ES-I3 (cell line): ENCODE data around the gene PARM1.
"Not testable (repeated sequence)": the region's sequence is repeated elsewhere in the genome, so short reads cannot be mapped to it uniquely, and the experiment has no call there.

Experiments used
- H3K36me3 ChIP-seq: 2 replicates; pipeline ENCODE4 v1.6.1; 2013; ENCODE audit warnings: mild to moderate bottlenecking, low read length, control low read depth, moderate library complexity; ENCODE audit not compliant: insufficient read depth
- H3K4me1 ChIP-seq: 2 replicates; pipeline ENCODE4 v1.6.1; 2013; ENCODE audit warnings: mild to moderate bottlenecking, control low read depth, low read length; ENCODE audit not compliant: insufficient read depth
- H3K9ac ChIP-seq: 2 replicates; pipeline ENCODE4 v1.6.1; 2013; ENCODE audit warnings: low read depth, mild to moderate bottlenecking, low read length, moderate library complexity
- H3K9me3 ChIP-seq: 2 replicates; pipeline ENCODE4 v1.6.1; 2013; ENCODE audit warnings: mild to moderate bottlenecking, low read length, moderate library complexity; ENCODE audit not compliant: control insufficient read depth, insufficient read depth

Gene PARM1

DNA sequence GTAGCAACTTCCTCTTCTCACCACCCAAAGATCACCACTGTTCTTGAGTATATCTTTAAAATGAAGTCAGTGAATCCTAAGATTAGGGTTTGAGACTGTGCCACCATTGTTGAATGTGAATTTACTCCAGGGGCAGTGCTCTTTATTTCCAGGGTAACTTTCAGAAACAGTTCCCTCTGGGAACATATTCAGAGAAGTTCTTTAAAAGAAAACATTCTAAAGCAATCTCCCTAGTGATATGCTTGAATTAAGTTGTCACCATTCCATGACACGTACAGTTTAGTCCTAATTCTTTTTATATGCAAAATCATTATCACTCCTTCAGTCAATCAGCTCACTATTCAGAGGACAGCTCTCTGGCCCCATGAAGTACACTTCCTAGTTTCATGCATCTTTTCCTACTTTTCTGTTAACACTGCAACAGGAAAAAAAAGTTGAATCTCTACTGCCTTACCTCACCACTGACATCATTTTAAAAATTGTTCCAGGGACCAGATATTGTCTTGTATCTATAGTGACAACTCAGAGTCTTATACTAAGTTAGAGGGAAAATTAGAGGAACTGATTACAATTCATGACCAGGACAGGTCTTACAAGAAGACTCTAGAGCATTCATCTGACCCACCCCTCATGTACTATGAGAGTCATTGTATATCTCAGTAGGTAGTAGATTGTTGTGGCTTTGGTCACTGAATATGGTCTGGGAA lies 49.8 kb downstream of the PARM1 start:
- H3K9me3 ChIP-seq = no peaks in the 10 kb centered on the region
- no peaks in the 10 kb centered on the region for H3K36me3 ChIP-seq
- no peaks in the 10 kb centered on the region for H3K4me1 ChIP-seq
- H3K9ac ChIP-seq = no peak overlapping the region

DNA sequence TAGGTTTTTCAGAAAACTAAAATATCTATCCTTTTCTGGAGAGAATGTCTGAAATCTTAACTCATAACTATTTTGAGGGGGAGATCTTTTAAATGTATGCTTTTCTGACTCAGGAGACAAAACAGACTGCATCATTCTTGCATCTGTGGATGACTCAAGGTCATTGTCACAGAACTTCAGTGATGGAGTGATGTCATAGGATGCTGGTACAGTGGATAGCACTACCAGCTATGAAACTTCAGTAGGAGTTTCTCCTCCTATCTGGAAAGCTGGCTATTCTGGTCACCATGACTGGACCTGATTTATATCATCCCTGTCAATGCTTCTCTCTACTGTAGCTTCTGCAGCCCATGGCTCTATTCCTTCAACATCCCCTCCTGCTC lies 50.3 kb downstream of the PARM1 start:
- no peaks in the 10 kb centered on the region for H3K36me3 ChIP-seq
- no peak overlapping the region for H3K9ac ChIP-seq
- no peaks in the 10 kb centered on the region for H3K9me3 ChIP-seq
- H3K4me1 ChIP-seq = no peaks in the 10 kb centered on the region

DNA sequence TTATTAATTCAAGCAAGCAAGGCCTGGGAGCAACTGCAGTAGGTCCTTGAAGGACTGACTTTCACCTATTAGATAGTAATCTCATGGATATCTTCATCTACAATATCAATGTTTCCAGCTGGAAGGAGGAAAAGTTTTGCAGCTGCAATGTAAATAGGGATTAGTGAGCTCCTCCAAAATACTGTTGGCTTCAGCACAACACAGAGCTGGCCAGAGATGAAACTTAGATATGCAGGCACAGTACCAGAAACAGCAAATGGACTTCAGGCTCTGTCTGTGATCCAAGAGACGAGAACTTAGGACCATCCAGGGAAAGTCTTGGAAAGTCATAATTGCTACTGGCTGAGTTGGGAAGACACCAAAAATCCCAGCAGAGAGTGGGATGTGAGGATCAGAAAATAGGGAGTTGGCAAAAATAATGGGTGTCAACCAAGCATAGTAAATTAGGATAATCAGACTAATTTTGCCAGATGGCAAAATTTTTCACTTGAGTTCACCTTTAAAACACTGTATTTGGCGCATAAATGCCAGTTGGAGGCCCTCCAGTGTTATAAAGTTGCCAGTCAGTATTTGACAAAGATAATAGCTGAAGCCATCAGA lies 57.5 kb downstream of the PARM1 start:
- Histone ChIP-seq H3K9ac (no peak overlapping the region), H3K4me1 (no peaks in the 10 kb centered on the region), H3K36me3 (no peaks in the 10 kb centered on the region), H3K9me3 (peaks cover 2% of the 10 kb centered on the region; the same call in 1 of the 2 replicates)

DNA sequence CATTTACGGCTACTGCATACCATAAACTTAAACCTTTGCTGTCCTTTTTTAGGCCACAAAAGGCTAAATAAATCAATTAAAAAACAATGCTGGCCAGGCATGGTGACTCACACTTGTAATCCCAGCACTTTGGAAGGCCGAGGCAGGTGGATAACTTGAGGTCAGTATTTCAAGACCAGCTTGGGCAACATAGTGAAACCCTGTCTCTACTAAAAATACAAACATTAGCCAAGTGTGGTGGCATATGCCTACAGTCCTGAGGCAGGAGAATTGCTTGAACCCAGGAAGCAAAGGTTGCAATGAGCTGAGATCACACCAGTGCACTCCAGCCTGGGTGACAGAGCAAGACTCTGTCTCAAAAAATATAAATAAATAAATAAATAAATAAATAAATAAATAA lies 61.5 kb downstream of the PARM1 start:
- H3K36me3 ChIP-seq, H3K9ac ChIP-seq: not testable (repeated sequence)

DNA sequence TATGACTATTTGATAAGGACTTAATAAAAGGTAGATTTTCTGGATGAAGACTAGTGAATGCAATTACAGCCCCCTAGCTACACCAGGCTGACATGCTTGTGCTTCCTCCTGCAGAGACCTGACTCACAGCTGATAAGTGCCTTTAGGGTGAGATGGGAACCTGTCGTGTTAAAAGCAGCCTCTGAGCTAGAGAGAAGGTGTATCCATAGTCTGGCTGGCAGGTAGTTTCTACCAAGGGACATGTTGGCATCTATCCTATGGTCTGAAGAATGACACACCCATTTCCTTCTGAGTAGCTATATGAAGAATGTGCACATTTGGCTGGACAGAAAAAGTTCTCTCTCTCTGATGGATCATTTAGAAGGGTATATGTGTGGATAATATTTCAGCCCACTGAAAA lies 64.1 kb downstream of the PARM1 start:
- H3K4me1 ChIP-seq = no peaks in the 10 kb centered on the region; the same call in 1 of the 2 replicates
- no peak overlapping the region for H3K9ac ChIP-seq
- no peaks in the 10 kb centered on the region for H3K36me3 ChIP-seq
- peaks cover 2% of the 10 kb centered on the region; the same call in 1 of the 2 replicates for H3K9me3 ChIP-seq

More for the DNA sequence above, 61.5 kb downstream of the PARM1 start:
- H3K9me3 ChIP-seq, H3K4me1 ChIP-seq: not testable (repeated sequence)

DNA sequence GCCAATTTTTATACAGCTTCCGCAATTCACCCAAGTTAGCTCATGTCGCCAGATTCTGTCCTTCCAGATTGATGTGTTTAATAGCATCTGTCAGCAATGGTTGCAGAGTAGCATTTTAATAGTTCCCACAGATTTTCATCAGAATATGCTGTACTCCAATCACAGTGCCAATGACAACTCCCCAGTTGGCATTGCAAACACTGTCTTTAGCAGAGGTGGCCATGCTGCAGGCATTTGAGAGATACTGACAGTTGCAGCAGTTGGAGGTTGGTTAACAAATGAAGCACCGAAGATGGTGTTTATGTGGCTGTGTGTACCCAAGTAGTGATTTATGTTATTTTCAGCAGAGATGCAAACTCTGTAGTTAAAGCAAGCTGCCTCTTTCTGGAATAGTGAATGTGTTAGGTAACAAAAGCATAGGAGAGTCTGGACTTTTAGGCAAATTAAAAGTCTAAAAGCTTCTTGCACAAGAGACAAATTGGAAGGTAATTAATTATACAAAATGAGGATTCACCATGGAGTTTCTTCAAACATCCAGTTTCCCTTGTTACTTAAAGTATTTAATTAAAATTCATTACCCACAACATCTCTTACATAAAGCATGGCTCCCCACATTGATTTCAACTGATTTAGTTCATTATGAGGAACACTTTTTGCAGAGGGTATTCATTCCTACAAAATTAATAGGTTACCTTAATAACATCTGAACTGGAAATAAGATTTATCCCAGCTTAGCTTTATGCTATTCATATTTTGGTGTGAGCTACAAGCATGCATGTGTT lies 65.2 kb downstream of the PARM1 start:
- Histone ChIP-seq H3K36me3 (no peaks in the 10 kb centered on the region), H3K9ac (no peak overlapping the region), H3K9me3 (peaks cover 2% of the 10 kb centered on the region; the same call in 1 of the 2 replicates), H3K4me1 (no peaks in the 10 kb centered on the region; the same call in 1 of the 2 replicates)

DNA sequence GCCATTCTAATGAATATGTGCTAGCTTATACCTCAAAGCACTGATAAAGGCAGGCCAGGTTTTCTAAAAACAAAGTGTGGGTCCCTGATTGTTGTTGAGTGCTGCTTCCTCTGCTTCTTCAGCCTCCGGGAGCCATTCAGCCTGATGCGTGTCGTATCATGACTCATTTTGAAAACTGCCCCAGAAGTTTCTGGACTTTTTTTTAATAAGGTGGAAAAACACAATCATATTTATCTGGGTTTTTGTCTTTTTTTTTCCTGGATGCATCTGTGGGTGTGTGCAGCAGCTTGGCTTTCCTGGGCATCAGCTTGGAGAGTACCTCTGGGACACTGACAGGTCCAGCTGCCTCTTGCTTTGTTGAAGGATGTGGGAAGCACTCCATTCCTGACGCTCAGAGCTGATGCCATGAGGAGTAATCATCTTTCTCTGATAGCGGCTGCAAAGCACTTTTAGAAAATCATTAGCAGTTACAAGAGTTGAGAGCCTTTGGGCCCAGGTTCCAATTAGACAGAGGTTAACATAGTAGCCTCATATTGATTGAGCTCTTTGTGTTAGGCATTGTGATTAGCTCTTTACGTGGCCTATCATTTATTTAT lies 66.9 kb downstream of the PARM1 start:
- Histone ChIP-seq H3K9me3 (no peaks in the 10 kb centered on the region), H3K36me3 (no peaks in the 10 kb centered on the region), H3K4me1 (no peaks in the 10 kb centered on the region; the same call in 1 of the 2 replicates), H3K9ac (no peak overlapping the region)

DNA sequence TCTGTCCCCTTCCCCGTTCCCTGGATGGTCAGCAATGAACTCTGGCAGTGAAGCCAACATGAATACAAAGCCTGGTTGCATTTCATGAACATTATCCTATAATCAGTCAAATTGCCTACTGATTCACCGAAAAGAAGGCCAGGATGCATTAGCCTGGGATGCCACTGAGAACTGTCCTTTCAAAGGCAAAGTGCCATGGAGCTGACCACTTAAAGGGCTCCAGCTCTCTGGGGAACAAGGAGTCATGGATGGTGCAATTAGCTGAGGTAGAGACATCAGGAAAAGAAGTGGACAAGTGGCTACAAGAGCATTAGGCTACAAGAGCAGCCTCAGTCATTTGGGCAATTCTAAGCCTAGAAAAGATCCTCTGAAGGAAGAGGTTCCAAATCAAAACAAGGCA lies 69.0 kb downstream of the PARM1 start:
- Histone ChIP-seq H3K9ac (no peak overlapping the region), H3K9me3 (no peaks in the 10 kb centered on the region), H3K4me1 (no peaks in the 10 kb centered on the region; the same call in 1 of the 2 replicates), H3K36me3 (no peaks in the 10 kb centered on the region)

DNA sequence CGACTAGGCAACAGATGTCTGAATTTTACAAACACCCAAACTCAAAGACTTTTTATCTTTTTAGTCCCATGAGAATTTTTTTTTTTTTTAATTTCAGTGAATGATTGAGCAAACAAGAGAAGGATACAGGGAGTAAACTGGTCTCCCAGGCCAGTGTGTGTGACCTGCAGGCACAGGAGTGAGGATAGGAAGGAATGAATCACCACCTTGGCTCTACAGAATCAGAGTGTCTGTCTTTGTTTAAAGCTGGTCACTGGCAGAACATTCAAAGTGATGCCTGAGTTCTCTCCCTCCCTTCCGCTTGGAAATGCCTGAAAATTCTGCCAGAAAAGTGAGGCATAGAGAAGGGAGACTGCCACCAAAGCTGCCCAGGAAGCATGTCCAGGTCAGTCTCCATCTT lies 69.5 kb downstream of the PARM1 start:
- Histone ChIP-seq H3K36me3 (no peaks in the 10 kb centered on the region), H3K4me1 (no peaks in the 10 kb centered on the region), H3K9ac (no peak overlapping the region), H3K9me3 (no peaks in the 10 kb centered on the region)

DNA sequence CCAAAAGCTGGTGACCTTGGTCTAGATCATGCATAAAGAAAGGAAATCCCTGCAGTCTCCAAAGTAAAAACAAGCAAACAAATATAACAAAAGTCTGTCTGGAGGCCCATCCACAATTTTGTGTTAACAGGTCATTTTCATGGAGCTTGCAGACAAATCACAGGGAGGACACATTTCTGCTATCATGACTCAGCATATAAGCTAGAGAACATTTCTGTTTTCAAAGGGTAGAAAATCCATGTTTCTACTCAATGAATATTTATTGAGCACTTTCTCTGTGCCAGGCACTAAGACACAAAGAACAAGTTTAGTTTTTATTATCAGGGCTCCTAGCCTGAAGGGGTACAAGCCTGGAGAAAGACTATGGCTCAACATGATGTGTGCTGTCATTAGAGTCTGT lies 71.1 kb downstream of the PARM1 start:
- no peaks in the 10 kb centered on the region; the same call in 1 of the 2 replicates for H3K9me3 ChIP-seq
- no peaks in the 10 kb centered on the region for H3K4me1 ChIP-seq
- H3K36me3 ChIP-seq = no peaks in the 10 kb centered on the region
- no peak overlapping the region for H3K9ac ChIP-seq

DNA sequence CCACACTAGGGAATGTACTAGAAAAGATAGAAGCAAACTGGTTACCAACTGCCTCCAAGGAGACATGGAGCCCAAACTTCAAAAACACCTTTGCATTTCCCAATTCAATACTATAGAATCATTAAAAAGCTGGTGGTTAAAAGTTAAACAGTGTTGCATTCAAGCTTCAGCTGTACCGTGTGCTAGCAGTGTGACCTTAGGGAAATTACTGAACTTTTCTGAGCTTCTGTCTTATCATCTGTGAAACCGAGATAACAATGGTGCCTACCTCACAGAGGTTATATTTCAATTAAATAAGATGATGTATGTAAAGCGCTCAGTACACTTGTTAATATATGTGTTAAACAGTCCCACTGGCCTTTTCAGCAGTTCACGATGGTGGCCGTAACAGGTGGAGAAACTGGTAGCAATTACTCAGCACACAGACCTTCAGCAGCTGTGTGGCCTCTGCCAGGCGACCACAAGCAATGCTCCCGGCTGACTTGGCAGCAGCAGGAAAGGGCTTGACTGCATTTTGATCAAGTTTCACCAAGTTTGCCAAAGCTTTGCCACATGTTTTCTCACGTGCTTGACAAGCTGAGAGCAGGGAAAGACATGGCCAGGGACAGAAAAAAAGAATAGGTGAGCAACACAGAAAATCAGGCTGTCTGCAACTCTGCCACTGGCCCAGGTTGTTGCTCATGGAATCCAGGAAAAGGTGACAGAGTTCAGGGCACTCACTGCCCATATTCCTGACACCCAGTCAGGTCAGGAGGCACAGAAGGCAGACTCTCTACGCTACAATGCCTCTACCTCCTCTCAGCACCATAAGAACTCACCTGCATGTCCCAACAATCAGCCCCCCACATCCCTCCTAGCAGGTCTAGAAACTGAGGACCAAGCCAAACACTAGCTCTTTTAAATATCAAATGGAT lies 72.1 kb downstream of the PARM1 start:
- Histone ChIP-seq H3K9me3 (no peaks in the 10 kb centered on the region; the same call in 1 of the 2 replicates), H3K4me1 (no peaks in the 10 kb centered on the region), H3K9ac (no peak overlapping the region), H3K36me3 (no peaks in the 10 kb centered on the region)

DNA sequence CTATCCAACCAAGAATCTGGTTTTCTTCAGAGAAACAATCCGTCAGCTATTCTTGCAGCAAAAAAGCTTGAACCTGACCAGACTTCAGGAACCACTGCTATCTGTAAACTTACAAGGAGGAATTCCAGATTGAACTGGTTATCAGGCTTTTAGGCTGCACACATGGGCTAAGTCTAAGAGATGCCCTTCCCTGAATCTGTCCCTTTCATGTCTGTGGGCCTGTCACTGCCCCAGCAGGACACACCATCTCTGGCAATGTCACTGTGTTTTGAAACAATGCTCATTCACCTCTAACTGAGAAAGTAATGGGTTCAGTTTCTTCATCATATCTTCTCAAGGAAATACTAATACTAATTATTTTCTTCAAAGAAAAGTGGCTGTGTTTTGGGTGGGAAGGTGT lies 72.8 kb downstream of the PARM1 start:
- H3K9ac ChIP-seq = no peak overlapping the region
- H3K9me3 ChIP-seq = no peaks in the 10 kb centered on the region; the same call in 1 of the 2 replicates
- no peaks in the 10 kb centered on the region for H3K36me3 ChIP-seq
- H3K4me1 ChIP-seq = no peaks in the 10 kb centered on the region

DNA sequence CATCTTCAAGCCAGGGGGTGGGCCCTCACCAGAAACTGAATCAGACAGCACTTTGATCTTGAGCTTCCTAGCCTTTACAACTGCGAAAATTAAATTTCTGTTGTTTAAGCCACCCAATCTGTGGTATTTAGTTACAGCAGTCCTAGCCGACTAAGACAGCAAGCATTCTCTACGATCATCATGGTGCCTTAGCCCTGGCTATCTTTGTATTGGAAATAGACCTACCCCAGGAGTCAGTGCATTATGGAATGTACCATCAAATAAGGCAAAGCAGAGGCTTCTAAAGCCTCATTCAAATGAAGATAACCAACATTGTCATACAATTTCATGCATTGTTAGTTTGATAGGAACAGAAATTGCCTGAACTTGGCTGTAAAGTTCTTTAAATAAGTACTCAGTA lies 75.0 kb downstream of the PARM1 start:
- no peaks in the 10 kb centered on the region for H3K4me1 ChIP-seq
- H3K9ac ChIP-seq = no peak overlapping the region
- H3K9me3 ChIP-seq = no peaks in the 10 kb centered on the region; the same call in 1 of the 2 replicates
- no peaks in the 10 kb centered on the region for H3K36me3 ChIP-seq
